ENCODE results near the gene TMEM240. TPM values are rescaled to one million over a fixed set of nuclear protein-coding genes. Genes with fewer than 3 reads are reported as not detected.

The TMEM240 gene
- total and polyA plus RNA-seq, 2 experiments from 2014 or later: 1.8 to 5.1 TPM

DNA sequence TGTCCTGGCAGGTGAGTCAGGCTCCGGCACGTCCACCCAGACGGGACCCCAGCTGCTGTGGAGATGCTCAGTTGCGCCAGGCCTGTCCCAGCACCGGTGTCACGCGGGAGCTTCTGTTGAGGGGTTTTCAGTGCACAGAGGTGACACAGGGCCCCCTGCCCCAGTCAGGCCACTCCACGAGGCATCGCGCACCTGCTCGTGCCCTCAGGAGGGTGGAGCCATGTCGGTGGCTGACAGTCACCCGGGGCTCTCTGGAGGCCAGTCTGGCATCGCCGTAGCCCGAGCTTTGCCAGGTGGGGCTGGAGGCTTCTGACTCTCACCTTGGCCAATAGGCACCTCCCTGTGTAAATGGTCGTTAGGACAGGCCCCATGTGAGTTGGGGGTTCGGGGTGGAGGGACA lies 11.1 kb downstream of the TMEM240 start:
- Histone ChIP-seq H2AFZ (no peak overlapping the region), H4K20me1 (replicated peaks; ENCODE audit: insufficient read depth) (no peaks in the 10 kb centered on the region; the same call in 1 of the 2 replicates), H3K4me2 (no peak overlapping the region), H3K27ac (ENCODE audit: low read depth) (no peak overlapping the region), H3K4me3 (no peak overlapping the region), H3K9me2 (ENCODE audit: insufficient read depth) (no peaks in the 10 kb centered on the region), H3K79me2 (replicated peaks; ENCODE audit: insufficient read depth) (no peaks in the 10 kb centered on the region), H3K4me1 (ENCODE audit: insufficient read depth) (no peaks in the 10 kb centered on the region), H3F3A (replicated peaks; ENCODE audit: low read depth) (no peaks in the 10 kb centered on the region), H3K27me3 (ENCODE audit: insufficient read depth) (no peaks in the 10 kb centered on the region), H3K36me3 (ENCODE audit: insufficient read depth) (no peaks in the 10 kb centered on the region)
- TF ChIP-seq POLR2AphosphoS5 (IDR thresholded peaks at IDR 0.05; ENCODE audit: low read depth): no peak
- TF ChIP-seq ZNF331 (CRISPR knock-in tag; IDR thresholded peaks at IDR 0.05; ENCODE audit: low read depth): no peak
- TF ChIP-seq, protein P1, sequence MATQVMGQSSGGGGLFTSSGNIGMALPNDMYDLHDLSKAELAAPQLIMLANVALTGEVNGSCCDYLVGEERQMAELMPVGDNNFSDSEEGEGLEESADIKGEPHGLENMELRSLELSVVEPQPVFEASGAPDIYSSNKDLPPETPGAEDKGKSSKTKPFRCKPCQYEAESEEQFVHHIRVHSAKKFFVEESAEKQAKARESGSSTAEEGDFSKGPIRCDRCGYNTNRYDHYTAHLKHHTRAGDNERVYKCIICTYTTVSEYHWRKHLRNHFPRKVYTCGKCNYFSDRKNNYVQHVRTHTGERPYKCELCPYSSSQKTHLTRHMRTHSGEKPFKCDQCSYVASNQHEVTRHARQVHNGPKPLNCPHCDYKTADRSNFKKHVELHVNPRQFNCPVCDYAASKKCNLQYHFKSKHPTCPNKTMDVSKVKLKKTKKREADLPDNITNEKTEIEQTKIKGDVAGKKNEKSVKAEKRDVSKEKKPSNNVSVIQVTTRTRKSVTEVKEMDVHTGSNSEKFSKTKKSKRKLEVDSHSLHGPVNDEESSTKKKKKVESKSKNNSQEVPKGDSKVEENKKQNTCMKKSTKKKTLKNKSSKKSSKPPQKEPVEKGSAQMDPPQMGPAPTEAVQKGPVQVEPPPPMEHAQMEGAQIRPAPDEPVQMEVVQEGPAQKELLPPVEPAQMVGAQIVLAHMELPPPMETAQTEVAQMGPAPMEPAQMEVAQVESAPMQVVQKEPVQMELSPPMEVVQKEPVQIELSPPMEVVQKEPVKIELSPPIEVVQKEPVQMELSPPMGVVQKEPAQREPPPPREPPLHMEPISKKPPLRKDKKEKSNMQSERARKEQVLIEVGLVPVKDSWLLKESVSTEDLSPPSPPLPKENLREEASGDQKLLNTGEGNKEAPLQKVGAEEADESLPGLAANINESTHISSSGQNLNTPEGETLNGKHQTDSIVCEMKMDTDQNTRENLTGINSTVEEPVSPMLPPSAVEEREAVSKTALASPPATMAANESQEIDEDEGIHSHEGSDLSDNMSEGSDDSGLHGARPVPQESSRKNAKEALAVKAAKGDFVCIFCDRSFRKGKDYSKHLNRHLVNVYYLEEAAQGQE (IDR thresholded peaks at IDR 0.05; ENCODE audit: unreplicated experiment): no peak
- TF ChIP-seq ZNF114 (CRISPR knock-in tag; IDR thresholded peaks at IDR 0.05): no peak
- no peak for TF ChIP-seq JUNB (IDR thresholded peaks at IDR 0.05; ENCODE audit: unreplicated experiment)
- TF ChIP-seq STAT1 (IDR thresholded peaks at IDR 0.05; ENCODE audit: unreplicated experiment): no peak
- TF ChIP-seq EZH2 (IDR thresholded peaks at IDR 0.05; ENCODE audit: low read depth, unreplicated experiment): no peak
- TF ChIP-seq NANOG (IDR thresholded peaks at IDR 0.05; ENCODE audit: borderline replicate concordance): no peak
- TF ChIP-seq CREB1 (CRISPR knock-in tag; IDR thresholded peaks at IDR 0.05; ENCODE audit: low read depth): no peak
- TF ChIP-seq, protein P2, sequence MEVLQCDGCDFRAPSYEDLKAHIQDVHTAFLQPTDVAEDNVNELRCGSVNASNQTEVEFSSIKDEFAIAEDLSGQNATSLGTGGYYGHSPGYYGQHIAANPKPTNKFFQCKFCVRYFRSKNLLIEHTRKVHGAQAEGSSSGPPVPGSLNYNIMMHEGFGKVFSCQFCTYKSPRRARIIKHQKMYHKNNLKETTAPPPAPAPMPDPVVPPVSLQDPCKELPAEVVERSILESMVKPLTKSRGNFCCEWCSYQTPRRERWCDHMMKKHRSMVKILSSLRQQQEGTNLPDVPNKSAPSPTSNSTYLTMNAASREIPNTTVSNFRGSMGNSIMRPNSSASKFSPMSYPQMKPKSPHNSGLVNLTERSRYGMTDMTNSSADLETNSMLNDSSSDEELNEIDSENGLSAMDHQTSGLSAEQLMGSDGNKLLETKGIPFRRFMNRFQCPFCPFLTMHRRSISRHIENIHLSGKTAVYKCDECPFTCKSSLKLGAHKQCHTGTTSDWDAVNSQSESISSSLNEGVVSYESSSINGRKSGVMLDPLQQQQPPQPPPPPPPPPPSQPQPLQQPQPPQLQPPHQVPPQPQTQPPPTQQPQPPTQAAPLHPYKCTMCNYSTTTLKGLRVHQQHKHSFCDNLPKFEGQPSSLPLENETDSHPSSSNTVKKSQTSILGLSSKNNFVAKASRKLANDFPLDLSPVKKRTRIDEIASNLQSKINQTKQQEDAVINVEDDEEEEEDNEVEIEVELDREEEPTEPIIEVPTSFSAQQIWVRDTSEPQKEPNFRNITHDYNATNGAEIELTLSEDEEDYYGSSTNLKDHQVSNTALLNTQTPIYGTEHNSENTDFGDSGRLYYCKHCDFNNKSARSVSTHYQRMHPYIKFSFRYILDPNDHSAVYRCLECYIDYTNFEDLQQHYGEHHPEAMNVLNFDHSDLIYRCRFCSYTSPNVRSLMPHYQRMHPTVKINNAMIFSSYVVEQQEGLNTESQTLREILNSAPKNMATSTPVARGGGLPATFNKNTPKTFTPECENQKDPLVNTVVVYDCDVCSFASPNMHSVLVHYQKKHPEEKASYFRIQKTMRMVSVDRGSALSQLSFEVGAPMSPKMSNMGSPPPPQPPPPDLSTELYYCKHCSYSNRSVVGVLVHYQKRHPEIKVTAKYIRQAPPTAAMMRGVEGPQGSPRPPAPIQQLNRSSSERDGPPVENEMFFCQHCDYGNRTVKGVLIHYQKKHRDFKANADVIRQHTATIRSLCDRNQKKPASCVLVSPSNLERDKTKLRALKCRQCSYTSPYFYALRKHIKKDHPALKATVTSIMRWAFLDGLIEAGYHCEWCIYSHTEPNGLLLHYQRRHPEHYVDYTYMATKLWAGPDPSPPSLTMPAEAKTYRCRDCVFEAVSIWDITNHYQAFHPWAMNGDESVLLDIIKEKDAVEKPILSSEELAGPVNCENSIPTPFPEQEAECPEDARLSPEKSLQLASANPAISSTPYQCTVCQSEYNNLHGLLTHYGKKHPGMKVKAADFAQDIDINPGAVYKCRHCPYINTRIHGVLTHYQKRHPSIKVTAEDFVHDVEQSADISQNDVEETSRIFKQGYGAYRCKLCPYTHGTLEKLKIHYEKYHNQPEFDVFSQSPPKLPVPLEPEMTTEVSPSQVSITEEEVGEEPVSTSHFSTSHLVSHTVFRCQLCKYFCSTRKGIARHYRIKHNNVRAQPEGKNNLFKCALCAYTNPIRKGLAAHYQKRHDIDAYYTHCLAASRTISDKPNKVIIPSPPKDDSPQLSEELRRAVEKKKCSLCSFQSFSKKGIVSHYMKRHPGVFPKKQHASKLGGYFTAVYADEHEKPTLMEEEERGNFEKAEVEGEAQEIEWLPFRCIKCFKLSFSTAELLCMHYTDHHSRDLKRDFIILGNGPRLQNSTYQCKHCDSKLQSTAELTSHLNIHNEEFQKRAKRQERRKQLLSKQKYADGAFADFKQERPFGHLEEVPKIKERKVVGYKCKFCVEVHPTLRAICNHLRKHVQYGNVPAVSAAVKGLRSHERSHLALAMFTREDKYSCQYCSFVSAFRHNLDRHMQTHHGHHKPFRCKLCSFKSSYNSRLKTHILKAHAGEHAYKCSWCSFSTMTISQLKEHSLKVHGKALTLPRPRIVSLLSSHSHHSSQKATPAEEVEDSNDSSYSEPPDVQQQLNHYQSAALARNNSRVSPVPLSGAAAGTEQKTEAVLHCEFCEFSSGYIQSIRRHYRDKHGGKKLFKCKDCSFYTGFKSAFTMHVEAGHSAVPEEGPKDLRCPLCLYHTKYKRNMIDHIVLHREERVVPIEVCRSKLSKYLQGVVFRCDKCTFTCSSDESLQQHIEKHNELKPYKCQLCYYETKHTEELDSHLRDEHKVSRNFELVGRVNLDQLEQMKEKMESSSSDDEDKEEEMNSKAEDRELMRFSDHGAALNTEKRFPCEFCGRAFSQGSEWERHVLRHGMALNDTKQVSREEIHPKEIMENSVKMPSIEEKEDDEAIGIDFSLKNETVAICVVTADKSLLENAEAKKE (CRISPR knock-in tag; IDR thresholded peaks at IDR 0.05): no peak
- no peak for TF ChIP-seq EZH2phosphoT487 (IDR thresholded peaks at IDR 0.05; ENCODE audit: unreplicated experiment)
- TF ChIP-seq, protein P3, sequence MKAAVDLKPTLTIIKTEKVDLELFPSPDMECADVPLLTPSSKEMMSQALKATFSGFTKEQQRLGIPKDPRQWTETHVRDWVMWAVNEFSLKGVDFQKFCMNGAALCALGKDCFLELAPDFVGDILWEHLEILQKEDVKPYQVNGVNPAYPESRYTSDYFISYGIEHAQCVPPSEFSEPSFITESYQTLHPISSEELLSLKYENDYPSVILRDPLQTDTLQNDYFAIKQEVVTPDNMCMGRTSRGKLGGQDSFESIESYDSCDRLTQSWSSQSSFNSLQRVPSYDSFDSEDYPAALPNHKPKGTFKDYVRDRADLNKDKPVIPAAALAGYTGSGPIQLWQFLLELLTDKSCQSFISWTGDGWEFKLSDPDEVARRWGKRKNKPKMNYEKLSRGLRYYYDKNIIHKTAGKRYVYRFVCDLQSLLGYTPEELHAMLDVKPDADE (IDR thresholded peaks at IDR 0.05): no peak
- TF ChIP-seq, protein P4, sequence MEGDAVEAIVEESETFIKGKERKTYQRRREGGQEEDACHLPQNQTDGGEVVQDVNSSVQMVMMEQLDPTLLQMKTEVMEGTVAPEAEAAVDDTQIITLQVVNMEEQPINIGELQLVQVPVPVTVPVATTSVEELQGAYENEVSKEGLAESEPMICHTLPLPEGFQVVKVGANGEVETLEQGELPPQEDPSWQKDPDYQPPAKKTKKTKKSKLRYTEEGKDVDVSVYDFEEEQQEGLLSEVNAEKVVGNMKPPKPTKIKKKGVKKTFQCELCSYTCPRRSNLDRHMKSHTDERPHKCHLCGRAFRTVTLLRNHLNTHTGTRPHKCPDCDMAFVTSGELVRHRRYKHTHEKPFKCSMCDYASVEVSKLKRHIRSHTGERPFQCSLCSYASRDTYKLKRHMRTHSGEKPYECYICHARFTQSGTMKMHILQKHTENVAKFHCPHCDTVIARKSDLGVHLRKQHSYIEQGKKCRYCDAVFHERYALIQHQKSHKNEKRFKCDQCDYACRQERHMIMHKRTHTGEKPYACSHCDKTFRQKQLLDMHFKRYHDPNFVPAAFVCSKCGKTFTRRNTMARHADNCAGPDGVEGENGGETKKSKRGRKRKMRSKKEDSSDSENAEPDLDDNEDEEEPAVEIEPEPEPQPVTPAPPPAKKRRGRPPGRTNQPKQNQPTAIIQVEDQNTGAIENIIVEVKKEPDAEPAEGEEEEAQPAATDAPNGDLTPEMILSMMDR (conservative IDR thresholded peaks at IDR 0.05; ENCODE audit: low read depth in 2 of 2): no peak
- Mint-ChIP-seq H3K4me3 (no peak overlapping the region), H3K27ac (no peak overlapping the region), H3K4me1 (no peaks in the 10 kb centered on the region), H3K9me3 (0 out of 3 replicates have a peak, but pooled peaks cover 8% of the 10 kb centered on the region), H3K36me3 (ENCODE audit: low read depth) (peaks cover 54% of the 10 kb centered on the region), H3K27me3 (ENCODE audit: insufficient read depth, low read depth, poor library complexity) (peaks cover 6% of the 10 kb centered on the region)
- no peak for DNase-seq (ENCODE audit: low spot score)
- ATAC-seq: no peak
